GM19468 (cell line): ENCODE data around the gene CCR3.

Experiments used
- ATAC-seq: cut with Tn5 transposase; IDR thresholded peaks from one replicate; pipeline ENCODE4 v1.9.1; 2021; ENCODE audit warnings: mild to moderate bottlenecking, moderate library complexity, moderate number of reproducible peaks; ENCODE audit not compliant: unreplicated experiment; ENCODE audit errors: extremely low read depth

Gene CCR3

GRCh38 chr3:46270474-46270873 lies 28.2 kb downstream of the CCR3 start:
- ATAC-seq: no peak

- ATAC-seq: no peak
Observed at GRCh38 chr3:46271209-46271745, 29.0 kb downstream of the CCR3 start.

- no peak for ATAC-seq
Observed at GRCh38 chr3:46272028-46272451, 29.8 kb downstream of the CCR3 start.

GRCh38 chr3:46276497-46277099 lies 34.3 kb downstream of the CCR3 start:
- ATAC-seq: no peak

- ATAC-seq: no peak
Observed at GRCh38 chr3:46277476-46277875, 35.2 kb downstream of the CCR3 start.

- ATAC-seq: no peak
Observed at GRCh38 chr3:46278816-46279672, 36.8 kb downstream of the CCR3 start.

GRCh38 chr3:46280105-46280797 lies 38.0 kb downstream of the CCR3 start:
- ATAC-seq: no peak

GRCh38 chr3:46281551-46281950 lies 39.3 kb downstream of the CCR3 start:
- ATAC-seq: no peak

GRCh38 chr3:46282041-46282440 lies 39.8 kb downstream of the CCR3 start:
- no peak for ATAC-seq

GRCh38 chr3:46282696-46283095 lies 40.4 kb downstream of the CCR3 start:
- ATAC-seq: no peak

GRCh38 chr3:46283881-46284450 lies 41.7 kb downstream of the CCR3 start:
- no peak for ATAC-seq

GRCh38 chr3:46284981-46285683 lies 42.9 kb downstream of the CCR3 start:
- ATAC-seq: no peak

- ATAC-seq: no peak
Observed at GRCh38 chr3:46285931-46286619, 43.8 kb downstream of the CCR3 start.

- no peak for ATAC-seq
Observed at GRCh38 chr3:46286947-46287565, 44.8 kb downstream of the CCR3 start.

GRCh38 chr3:46289551-46289950 lies 47.3 kb downstream of the CCR3 start:
- ATAC-seq: no peak

- ATAC-seq: no peak
Observed at GRCh38 chr3:46289966-46290365, 47.7 kb downstream of the CCR3 start.

GRCh38 chr3:46291046-46291445 lies 48.8 kb downstream of the CCR3 start:
- no peak for ATAC-seq

GRCh38 chr3:46293035-46293724 lies 50.9 kb downstream of the CCR3 start:
- no peak for ATAC-seq
